ENCODE data around the gene KLKB1.

- TF ChIP-seq, protein P1, sequence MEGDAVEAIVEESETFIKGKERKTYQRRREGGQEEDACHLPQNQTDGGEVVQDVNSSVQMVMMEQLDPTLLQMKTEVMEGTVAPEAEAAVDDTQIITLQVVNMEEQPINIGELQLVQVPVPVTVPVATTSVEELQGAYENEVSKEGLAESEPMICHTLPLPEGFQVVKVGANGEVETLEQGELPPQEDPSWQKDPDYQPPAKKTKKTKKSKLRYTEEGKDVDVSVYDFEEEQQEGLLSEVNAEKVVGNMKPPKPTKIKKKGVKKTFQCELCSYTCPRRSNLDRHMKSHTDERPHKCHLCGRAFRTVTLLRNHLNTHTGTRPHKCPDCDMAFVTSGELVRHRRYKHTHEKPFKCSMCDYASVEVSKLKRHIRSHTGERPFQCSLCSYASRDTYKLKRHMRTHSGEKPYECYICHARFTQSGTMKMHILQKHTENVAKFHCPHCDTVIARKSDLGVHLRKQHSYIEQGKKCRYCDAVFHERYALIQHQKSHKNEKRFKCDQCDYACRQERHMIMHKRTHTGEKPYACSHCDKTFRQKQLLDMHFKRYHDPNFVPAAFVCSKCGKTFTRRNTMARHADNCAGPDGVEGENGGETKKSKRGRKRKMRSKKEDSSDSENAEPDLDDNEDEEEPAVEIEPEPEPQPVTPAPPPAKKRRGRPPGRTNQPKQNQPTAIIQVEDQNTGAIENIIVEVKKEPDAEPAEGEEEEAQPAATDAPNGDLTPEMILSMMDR (conservative IDR thresholded peaks at IDR 0.05) = no peak
- TF ChIP-seq EZH2 (IDR thresholded peaks at IDR 0.05; ENCODE audit: low read depth) = no peak
Measured at GRCh38 chr4:186226521-186227189, 652 bp upstream of the KLKB1 start.

All from PC-9 (cell line).